Testis (tissue), 2 donors: ENCODE results near the gene AUTS2.

ENCODE experiments used
- POLR2A ChIP-seq: fragments of 450-650 bp; IDR thresholded peaks from one replicate; pipeline ENCODE4 v1.6.1; 2017; ENCODE audit warnings: antibody characterized with exemption, mild to moderate bottlenecking, moderate library complexity
- TF ChIP-seq, protein P1 (sequence below), 3 experiments: fragments of 450-650 bp in 2 of 3; fragments of 200-600 bp in 1 of 3; sonication (generic) in 1 of 3; IDR thresholded peaks; one replicate each; pipeline ENCODE4 v1.5.1; 2016 to 2019; ENCODE audit warnings: antibody characterized with exemption in 3 of 3, mild to moderate bottlenecking in 2 of 3, moderate library complexity in 1 of 3

DNA sequence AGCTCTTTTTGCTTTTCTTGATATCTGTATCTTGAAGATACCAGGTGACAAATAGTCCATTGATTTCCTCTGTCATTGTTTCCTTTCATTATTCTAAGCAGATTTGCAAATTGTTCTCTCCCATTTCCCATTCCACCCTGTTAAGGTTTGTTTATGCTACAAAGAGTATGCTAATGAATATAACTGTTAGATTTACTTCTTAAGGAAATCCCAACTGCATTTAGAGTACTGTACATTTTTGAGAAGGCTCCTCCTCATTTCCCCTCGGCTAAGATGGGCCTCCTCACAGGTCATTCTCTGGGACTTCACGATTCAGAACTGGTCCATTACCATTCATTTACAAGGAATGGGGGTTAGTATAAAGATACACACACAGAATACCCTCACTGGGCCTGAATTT lies 15.6 kb downstream of the AUTS2 start:
- TF ChIP-seq, protein P1, sequence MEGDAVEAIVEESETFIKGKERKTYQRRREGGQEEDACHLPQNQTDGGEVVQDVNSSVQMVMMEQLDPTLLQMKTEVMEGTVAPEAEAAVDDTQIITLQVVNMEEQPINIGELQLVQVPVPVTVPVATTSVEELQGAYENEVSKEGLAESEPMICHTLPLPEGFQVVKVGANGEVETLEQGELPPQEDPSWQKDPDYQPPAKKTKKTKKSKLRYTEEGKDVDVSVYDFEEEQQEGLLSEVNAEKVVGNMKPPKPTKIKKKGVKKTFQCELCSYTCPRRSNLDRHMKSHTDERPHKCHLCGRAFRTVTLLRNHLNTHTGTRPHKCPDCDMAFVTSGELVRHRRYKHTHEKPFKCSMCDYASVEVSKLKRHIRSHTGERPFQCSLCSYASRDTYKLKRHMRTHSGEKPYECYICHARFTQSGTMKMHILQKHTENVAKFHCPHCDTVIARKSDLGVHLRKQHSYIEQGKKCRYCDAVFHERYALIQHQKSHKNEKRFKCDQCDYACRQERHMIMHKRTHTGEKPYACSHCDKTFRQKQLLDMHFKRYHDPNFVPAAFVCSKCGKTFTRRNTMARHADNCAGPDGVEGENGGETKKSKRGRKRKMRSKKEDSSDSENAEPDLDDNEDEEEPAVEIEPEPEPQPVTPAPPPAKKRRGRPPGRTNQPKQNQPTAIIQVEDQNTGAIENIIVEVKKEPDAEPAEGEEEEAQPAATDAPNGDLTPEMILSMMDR (IDR thresholded peaks at IDR 0.05): no peak
- TF ChIP-seq POLR2A: no peak
